ENCODE measurements around the gene EMX2.

Gene EMX2

DNA sequence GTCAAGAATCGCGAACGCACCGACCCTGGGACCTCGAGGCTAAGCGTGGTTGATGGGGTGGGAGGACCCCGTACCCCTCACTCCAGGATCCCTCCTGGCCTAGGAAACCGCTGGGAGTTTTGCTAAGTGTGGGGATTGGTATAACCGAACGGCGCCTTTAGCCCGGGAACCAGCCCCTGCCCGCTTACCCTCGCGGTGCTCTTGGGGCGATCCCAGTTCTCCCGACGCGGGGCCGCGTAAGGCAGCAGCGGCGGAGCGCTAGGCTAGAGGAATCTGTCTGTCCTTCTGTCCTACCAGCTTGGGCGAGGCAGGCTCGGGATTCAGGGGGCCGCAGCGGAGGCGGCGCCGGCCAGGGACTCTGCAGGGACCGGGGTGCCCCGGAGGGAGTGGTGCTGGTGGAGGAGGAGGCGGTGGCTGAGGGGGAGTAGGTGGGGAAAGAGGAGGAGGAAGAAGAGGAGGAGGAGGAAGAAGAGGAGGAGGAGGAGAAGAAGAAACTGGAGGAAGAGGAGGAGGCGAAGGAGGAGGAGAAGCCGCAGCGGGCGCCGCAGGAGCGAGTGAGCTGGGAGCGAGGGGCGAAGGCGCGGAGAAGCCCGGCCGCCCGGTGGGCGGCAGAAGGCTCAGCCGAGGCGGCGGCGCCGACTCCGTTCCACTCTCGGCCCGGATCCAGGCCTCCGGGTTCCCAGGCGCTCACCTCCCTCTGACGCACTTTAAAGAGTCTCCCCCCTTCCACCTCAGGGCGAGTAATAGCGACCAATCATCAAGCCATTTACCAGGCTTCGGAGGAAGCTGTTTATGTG lies 439 bp upstream of the EMX2 start:
- H3K4me3 ChIP-seq (ENCODE audit: low read depth, low read length), result peak overlapping the region; percentile 72
- peak overlapping the region; percentile 87 for H3K27ac ChIP-seq (ENCODE audit: extremely low read depth, low read depth, low read length)
- no peaks in the 10 kb centered on the region for H3K36me3 ChIP-seq (ENCODE audit: control insufficient read depth in 2 of 2, insufficient read depth in 1 of 2, low read length in 2 of 2)
- no peaks in the 10 kb centered on the region for H3K9me3 ChIP-seq (ENCODE audit: control insufficient read depth, insufficient read depth, low read depth, low read length)
- peaks cover 10% of the 10 kb centered on the region for H3K4me1 ChIP-seq (ENCODE audit: control insufficient read depth, insufficient read depth, low read length)
- ChIA-PET CTCF (interaction anchor here (0.6 to 2.0 kb wide), 4 partner anchors 45 to 918 kb away, joined by 3 to 6 read pairs (median 4); no protein-coding TSS in a partner anchor), POLR2A (interaction anchor here (0.6 to 1.3 kb wide), 6 partner anchors 38 to 219 kb away, joined by 3 to 8 read pairs (median 4); no protein-coding TSS in a partner anchor)
- no peak for TF ChIP-seq ZNF112 (tag by site-specific recombination; IDR thresholded peaks at IDR 0.05)
- TF ChIP-seq, protein P1, sequence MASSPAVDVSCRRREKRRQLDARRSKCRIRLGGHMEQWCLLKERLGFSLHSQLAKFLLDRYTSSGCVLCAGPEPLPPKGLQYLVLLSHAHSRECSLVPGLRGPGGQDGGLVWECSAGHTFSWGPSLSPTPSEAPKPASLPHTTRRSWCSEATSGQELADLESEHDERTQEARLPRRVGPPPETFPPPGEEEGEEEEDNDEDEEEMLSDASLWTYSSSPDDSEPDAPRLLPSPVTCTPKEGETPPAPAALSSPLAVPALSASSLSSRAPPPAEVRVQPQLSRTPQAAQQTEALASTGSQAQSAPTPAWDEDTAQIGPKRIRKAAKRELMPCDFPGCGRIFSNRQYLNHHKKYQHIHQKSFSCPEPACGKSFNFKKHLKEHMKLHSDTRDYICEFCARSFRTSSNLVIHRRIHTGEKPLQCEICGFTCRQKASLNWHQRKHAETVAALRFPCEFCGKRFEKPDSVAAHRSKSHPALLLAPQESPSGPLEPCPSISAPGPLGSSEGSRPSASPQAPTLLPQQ (tag by site-specific recombination; IDR thresholded peaks at IDR 0.05), result peak; percentile 70
- TF ChIP-seq YY1 (tag by site-specific recombination; IDR thresholded peaks at IDR 0.05), result peak; percentile 55; the same call in 1 of the 2 replicates
- peak; percentile 97 for TF ChIP-seq MZF1 (tag by site-specific recombination; IDR thresholded peaks at IDR 0.05; ENCODE audit: borderline replicate concordance)
- TF ChIP-seq, protein P2, sequence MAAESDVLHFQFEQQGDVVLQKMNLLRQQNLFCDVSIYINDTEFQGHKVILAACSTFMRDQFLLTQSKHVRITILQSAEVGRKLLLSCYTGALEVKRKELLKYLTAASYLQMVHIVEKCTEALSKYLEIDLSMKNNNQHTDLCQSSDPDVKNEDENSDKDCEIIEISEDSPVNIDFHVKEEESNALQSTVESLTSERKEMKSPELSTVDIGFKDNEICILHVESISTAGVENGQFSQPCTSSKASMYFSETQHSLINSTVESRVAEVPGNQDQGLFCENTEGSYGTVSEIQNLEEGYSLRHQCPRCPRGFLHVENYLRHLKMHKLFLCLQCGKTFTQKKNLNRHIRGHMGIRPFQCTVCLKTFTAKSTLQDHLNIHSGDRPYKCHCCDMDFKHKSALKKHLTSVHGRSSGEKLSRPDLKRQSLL (tag by site-specific recombination; IDR thresholded peaks at IDR 0.05), result peak; percentile 31
- no peak for TF ChIP-seq MYNN (tag by site-specific recombination; IDR thresholded peaks at IDR 0.05; ENCODE audit: borderline replicate concordance)
- peak; percentile 83 for TF ChIP-seq ZBTB17 (tag by site-specific recombination; IDR thresholded peaks at IDR 0.05)
- TF ChIP-seq ZNF211 (tag by site-specific recombination; IDR thresholded peaks at IDR 0.05; ENCODE audit: low read depth), result no peak
- no peak for TF ChIP-seq SCRT1 (tag by site-specific recombination; IDR thresholded peaks at IDR 0.05; ENCODE audit: borderline replicate concordance)
- peak; percentile 99 for TF ChIP-seq ZBTB8A (tag by site-specific recombination; IDR thresholded peaks at IDR 0.05)
- peak; percentile 93 for TF ChIP-seq ZNF777 (tag by site-specific recombination; IDR thresholded peaks at IDR 0.05; ENCODE audit: borderline replicate concordance)
- TF ChIP-seq ZNF133 (tag by site-specific recombination; IDR thresholded peaks at IDR 0.05), result no peak
- peak; percentile 80; the same call in 1 of the 2 replicates for TF ChIP-seq BCL11B (tag by site-specific recombination; IDR thresholded peaks at IDR 0.05; ENCODE audit: low read depth)
- peak; percentile 65 for TF ChIP-seq GLIS2 (tag by site-specific recombination; IDR thresholded peaks at IDR 0.05)
- peak; percentile 49; the same call in 1 of the 2 replicates for TF ChIP-seq YY2 (tag by site-specific recombination; IDR thresholded peaks at IDR 0.05)
- TF ChIP-seq ZIC2 (tag by site-specific recombination; IDR thresholded peaks at IDR 0.05), result peak; percentile 85
- peak; percentile 98 for TF ChIP-seq ZBTB48 (tag by site-specific recombination; IDR thresholded peaks at IDR 0.05)
- TF ChIP-seq ZEB2 (tag by site-specific recombination; IDR thresholded peaks at IDR 0.05), result peak; percentile 98
- TF ChIP-seq ZBTB20 (tag by site-specific recombination; IDR thresholded peaks at IDR 0.05), result peak; percentile 100
- peak; percentile 90 for TF ChIP-seq ZSCAN30 (tag by site-specific recombination; IDR thresholded peaks at IDR 0.05)
- TF ChIP-seq, protein P3, sequence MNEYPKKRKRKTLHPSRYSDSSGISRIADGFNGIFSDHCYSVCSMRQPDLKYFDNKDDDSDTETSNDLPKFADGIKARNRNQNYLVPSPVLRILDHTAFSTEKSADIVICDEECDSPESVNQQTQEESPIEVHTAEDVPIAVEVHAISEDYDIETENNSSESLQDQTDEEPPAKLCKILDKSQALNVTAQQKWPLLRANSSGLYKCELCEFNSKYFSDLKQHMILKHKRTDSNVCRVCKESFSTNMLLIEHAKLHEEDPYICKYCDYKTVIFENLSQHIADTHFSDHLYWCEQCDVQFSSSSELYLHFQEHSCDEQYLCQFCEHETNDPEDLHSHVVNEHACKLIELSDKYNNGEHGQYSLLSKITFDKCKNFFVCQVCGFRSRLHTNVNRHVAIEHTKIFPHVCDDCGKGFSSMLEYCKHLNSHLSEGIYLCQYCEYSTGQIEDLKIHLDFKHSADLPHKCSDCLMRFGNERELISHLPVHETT (tag by site-specific recombination; IDR thresholded peaks at IDR 0.05), result peak; percentile 76
- TF ChIP-seq, protein P4, sequence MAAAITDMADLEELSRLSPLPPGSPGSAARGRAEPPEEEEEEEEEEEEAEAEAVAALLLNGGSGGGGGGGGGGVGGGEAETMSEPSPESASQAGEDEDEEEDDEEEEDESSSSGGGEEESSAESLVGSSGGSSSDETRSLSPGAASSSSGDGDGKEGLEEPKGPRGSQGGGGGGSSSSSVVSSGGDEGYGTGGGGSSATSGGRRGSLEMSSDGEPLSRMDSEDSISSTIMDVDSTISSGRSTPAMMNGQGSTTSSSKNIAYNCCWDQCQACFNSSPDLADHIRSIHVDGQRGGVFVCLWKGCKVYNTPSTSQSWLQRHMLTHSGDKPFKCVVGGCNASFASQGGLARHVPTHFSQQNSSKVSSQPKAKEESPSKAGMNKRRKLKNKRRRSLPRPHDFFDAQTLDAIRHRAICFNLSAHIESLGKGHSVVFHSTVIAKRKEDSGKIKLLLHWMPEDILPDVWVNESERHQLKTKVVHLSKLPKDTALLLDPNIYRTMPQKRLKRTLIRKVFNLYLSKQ (tag by site-specific recombination; IDR thresholded peaks at IDR 0.05; ENCODE audit: borderline replicate concordance), result no peak
- peak; percentile 84 for TF ChIP-seq KLF10 (tag by site-specific recombination; IDR thresholded peaks at IDR 0.05)
- TF ChIP-seq ZNF354C (tag by site-specific recombination; IDR thresholded peaks at IDR 0.05; ENCODE audit: borderline replicate concordance, low read depth), result no peak
- TF ChIP-seq KLF1 (tag by site-specific recombination; IDR thresholded peaks at IDR 0.05), result peak; percentile 69
- TF ChIP-seq SP7 (tag by site-specific recombination; IDR thresholded peaks at IDR 0.05), result peak; percentile 92
- TF ChIP-seq, protein P5, sequence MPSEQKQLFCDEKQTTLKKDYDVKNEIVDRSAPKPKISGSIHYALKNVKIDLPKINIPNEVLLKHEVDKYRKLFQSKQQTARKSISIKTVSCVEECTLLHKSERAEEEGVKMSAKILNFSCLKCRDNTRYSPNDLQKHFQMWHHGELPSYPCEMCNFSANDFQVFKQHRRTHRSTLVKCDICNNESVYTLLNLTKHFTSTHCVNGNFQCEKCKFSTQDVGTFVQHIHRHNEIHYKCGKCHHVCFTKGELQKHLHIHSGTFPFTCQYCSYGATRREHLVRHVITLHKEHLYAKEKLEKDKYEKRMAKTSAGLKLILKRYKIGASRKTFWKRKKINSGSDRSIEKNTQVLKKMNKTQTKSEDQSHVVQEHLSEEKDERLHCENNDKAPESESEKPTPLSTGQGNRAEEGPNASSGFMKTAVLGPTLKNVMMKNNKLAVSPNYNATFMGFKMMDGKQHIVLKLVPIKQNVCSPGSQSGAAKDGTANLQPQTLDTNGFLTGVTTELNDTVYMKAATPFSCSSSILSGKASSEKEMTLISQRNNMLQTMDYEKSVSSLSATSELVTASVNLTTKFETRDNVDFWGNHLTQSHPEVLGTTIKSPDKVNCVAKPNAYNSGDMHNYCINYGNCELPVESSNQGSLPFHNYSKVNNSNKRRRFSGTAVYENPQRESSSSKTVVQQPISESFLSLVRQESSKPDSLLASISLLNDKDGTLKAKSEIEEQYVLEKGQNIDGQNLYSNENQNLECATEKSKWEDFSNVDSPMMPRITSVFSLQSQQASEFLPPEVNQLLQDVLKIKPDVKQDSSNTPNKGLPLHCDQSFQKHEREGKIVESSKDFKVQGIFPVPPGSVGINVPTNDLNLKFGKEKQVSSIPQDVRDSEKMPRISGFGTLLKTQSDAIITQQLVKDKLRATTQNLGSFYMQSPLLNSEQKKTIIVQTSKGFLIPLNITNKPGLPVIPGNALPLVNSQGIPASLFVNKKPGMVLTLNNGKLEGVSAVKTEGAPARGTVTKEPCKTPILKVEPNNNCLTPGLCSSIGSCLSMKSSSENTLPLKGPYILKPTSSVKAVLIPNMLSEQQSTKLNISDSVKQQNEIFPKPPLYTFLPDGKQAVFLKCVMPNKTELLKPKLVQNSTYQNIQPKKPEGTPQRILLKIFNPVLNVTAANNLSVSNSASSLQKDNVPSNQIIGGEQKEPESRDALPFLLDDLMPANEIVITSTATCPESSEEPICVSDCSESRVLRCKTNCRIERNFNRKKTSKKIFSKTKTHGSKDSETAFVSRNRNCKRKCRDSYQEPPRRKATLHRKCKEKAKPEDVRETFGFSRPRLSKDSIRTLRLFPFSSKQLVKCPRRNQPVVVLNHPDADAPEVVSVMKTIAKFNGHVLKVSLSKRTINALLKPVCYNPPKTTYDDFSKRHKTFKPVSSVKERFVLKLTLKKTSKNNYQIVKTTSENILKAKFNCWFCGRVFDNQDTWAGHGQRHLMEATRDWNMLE (tag by site-specific recombination; conservative IDR thresholded peaks at IDR 0.05; ENCODE audit: low read depth), result 0 out of 2 replicates have a peak, but pooled peaks have one; percentile 32

Data from HEK293 (cell line).